Measurements from ENCODE around the gene RUVBL2.

Gene RUVBL2

DNA sequence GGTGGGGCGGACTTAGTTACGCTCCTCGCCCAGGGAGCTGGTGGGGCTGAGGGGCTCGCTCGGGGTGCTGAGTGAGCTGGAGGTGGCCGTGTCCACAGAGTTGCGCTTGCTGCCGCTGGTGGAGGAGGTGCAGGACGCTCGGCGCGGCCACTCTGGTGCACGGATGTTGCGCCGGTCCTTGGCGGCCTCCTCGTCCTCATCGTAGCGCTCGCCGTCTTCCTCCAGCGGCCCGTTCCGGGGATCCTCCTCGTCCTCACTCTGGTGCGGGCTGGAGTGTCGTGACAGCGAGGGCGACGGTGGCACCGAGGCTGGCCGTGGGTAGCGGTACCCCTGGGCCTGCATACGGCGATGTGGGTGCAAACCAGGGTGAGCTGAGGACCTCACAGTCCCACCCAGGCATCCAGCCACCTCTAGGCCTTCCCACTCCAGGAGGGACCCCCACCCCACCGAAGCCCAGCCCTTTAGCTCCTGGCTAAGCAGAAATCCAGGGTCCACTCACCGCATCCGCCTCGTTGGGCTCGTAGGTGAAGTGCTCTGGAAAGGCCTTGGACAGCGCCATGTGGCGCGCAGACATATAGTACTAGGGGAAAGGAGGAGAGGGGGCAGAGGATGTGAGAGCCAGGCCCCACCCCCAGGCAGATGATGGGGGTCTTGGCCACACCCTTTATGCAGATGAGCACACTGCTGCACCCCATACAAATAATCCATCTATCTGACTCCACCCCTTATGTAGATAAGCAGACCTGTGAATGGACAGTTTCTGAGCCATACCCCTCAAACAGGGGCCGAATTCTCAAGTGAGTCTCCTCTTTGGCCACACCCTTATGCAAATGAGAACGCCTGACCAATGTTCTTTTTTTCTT is 24.2 kb upstream of the RUVBL2 start:
- TF ChIP-seq, protein P1, sequence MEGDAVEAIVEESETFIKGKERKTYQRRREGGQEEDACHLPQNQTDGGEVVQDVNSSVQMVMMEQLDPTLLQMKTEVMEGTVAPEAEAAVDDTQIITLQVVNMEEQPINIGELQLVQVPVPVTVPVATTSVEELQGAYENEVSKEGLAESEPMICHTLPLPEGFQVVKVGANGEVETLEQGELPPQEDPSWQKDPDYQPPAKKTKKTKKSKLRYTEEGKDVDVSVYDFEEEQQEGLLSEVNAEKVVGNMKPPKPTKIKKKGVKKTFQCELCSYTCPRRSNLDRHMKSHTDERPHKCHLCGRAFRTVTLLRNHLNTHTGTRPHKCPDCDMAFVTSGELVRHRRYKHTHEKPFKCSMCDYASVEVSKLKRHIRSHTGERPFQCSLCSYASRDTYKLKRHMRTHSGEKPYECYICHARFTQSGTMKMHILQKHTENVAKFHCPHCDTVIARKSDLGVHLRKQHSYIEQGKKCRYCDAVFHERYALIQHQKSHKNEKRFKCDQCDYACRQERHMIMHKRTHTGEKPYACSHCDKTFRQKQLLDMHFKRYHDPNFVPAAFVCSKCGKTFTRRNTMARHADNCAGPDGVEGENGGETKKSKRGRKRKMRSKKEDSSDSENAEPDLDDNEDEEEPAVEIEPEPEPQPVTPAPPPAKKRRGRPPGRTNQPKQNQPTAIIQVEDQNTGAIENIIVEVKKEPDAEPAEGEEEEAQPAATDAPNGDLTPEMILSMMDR (conservative IDR thresholded peaks at IDR 0.05): no peak
- H3K27ac ChIP-seq: no peak overlapping the region

DNA sequence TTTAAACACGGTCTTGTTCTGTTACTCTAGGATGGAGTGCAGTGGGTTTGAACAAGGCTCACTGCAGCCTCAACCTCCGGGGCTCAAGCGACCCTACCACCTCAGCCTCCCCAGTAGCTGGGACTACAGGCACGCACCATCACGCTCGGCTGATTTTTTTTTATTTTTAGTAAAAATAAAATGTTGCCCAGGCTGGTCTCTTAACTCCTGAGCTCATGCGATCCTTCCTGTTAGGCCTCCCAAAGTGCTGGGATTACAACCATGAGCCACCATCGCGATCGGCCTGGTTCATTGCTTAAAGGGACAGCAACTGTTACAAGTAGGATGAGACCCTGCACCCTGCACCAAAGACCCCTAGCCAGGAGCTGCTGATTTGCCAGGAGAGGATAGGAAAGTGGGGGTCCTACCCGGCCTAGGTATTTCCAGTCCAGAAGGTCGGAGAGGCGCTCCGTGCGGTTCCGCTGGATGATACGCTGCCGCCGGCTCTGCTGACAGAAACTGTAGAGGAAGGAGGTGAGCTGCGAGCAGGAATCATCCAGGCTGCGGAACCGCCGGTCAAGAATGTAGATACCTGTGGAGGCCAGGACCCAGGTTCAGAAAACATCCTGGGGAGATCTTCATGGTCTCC is 23.4 kb upstream of the RUVBL2 start:
- TF ChIP-seq, protein P1 (conservative IDR thresholded peaks at IDR 0.05): no peak
- H3K27ac ChIP-seq: no peak overlapping the region

DNA sequence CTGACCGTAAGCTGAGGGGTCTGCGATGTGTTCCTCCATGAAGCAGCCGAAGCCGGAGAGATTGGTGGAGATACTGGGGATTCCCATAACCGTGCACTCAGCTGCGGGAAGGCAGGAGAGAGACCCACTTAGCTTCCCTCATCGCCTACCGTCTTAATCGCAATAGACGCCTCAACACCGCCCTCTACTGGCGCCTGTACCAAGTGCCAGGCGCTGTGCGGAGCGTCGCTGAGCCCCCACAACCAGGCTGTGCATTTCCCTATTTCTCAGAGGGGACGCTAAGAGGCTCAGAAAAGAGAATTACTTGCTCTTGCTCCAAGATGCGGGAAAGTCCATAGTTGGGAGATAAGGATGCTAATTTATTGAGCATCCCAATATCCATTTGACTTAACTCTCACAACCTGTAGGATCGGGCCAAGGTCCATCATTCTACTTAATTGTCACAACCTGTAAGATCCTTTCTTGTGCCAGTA is 22.7 kb upstream of the RUVBL2 start:
- TF ChIP-seq, protein P1 (conservative IDR thresholded peaks at IDR 0.05): peak; percentile 94
- no peak overlapping the region for H3K27ac ChIP-seq

DNA sequence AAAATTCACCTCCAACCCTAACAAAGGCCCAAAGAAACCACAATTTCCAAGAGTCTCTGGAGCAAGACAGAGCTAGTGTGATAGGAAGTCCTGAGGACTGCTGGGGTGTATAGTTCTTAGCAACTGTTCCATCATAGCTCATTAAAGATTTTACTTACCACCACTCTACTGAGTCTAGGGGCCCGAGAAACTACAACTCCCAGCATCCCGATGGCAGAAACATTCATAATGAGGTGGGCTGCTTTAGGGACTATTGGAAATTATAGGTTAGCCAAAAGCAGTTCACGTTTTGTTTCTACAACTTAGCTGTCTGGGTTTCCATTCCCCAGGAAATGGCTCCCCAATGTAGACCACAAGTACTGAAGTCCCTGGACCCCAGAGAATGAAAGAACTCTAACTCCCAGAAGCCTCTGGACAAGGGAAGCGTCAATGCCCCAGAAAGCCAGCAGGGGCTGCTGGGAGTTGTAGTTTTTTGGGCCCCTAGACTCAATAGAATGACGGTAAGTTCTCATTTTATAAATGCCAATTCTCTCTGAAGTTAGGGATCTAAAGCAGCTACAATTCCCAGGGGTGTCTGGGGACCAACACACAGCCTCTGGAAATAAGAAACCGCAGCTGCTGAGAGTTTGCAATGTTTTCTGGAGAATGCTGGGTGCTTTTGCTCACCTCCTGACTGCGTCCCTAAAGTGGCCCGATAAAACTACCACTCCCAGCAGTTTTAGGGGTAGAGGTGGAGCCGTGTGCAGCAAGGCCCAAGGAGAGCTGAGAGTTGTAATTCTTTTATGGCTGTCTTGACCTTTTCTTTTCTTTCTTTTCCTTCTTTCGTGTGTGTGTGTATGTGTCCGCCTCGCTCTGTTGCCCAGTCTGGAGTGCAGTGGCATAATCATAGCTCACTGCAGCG is 17.5 kb upstream of the RUVBL2 start:
- H3K27ac ChIP-seq: no peak overlapping the region

DNA sequence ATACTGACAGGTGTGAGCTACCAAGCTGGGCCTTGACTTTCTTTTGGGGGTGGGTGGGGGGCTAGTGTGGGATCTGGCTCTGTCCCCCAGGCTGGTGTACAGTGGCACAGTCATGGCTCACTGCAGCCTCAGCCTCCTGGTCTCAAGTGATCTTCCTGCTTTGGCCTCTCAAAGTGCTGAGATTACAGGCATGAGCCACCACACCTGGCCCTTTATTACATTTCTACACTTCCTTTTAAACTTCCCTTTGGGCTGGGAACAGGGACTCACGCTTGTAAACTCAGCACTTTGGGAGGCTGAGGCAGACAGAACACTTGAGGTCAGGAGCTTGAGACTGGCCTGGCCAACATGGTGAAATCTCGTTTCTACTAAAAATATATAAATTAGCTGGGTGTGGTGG is 16.6 kb upstream of the RUVBL2 start:
- no peak overlapping the region for H3K27ac ChIP-seq

More for the DNA sequence above, 17.5 kb upstream of the RUVBL2 start:
- TF ChIP-seq, protein P1 (conservative IDR thresholded peaks at IDR 0.05): no peak

DNA sequence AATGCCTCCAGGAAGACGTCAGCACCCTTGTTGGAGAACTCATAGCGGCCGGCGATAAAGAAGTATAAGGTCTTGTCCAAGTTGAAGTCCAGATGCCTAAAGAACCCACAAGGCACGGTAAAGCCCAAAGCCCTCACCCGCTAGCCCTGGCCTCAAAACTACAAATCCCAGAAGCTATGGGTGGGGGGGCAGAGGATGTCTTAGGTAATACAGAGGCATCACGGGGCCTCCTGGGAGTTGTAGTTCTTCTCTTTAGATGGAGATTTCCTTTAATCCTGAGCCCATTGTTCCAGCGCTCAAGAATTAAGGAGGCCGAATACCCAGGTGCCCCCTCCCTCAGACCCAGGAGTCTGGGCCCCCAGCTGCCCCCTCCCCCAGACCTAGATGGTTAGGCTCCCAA is 11.4 kb upstream of the RUVBL2 start:
- H3K27ac ChIP-seq: no peak overlapping the region
- TF ChIP-seq, protein P1 (conservative IDR thresholded peaks at IDR 0.05): no peak

More for the DNA sequence above, 16.6 kb upstream of the RUVBL2 start:
- TF ChIP-seq, protein P1 (conservative IDR thresholded peaks at IDR 0.05): no peak

Data from VCaP (cell line).